Erythroblast (primary cell): Measurements from ENCODE around the gene SLC6A9.

Experiments
- DNase-seq, 2 experiments: peaks; one replicate each; lab custom pipeline; 2025; lab: John Stamatoyannopoulos, UW
- GATA1 ChIP-seq: IDR thresholded peaks from 2 replicates; pipeline ENCODE4 v1.6.1; 2011; ENCODE audit warnings: low read depth, mild to moderate bottlenecking, control low read depth, low read length, moderate library complexity
- POLR2A ChIP-seq: IDR thresholded peaks from 2 replicates; pipeline ENCODE4 v1.6.1; 2011; ENCODE audit warnings: mild to moderate bottlenecking, low read length

SLC6A9 gene

DNA sequence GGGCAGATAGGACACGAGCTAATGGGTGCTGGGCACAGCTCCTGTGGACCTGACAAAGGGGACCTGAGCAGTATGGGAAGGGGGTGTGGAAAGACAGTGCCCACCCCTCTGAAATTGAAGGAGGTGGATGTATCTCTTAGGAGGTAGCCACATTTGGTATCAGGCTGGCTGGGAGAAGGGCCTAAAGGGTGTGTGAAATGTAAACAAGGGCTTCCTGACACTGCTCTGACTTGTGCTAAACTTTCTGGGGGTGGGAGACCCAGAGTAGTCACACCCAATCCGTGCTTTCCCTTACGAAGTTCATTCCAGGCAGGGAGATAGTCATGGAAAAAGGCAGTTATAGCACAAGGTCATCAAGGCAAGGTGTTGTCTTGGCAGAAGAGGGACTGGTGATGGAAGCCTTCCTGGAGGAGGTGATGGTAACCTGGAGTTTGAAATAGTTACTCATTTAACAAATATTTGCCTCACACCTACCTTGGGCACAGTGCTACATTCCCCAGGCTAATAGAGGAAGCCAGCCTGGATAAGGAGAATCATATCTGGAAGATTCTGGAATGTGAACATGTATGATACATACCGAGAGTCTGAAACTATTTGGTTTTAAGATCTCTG, 45.2 kb downstream of the SLC6A9 start:
- TF ChIP-seq GATA1 (no peak), POLR2A (no peak)
- DNase-seq: no peak

DNA sequence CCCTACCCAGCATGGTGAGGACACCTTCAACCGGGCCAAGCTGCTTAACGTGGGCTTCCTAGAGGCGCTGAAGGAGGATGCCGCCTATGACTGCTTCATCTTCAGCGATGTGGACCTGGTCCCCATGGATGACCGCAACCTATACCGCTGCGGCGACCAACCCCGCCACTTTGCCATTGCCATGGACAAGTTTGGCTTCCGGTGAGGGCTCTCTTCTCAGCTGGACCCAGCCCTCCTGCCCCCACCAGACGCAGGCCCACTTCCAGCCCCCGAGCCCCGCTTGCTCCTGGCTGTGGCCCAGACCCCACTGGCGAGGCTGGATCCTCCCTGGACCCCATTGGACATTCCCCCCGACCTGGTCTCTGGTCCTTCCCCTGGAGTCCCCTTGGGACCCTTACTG, 46.4 kb downstream of the SLC6A9 start:
- TF ChIP-seq GATA1: no peak
- no peak for TF ChIP-seq POLR2A
- DNase-seq: no peak

GRCh38 chr1:43983253-43983899, 47.9 kb downstream of the SLC6A9 start:
- TF ChIP-seq GATA1 (no peak), POLR2A (no peak)
- no peak for DNase-seq

DNA sequence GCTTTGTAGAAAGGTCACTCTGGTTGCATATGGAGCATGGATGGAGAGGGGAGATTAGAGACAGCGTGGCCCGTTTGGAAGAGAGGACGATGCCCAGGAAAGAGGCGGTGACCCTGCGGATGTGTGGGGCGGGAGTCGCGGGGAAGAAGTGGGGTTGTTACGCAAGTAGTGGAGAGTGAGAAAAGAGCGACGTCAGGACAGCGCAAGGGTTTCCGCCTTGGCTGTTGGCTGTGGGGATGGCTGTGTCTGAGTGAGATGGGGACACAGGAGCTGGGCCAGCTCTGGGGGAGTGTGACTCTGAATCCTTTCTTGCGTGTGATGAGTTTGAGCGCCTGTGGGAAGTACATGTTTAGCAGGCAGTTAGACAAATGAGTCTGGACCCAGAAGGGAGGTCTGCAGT, 48.5 kb downstream of the SLC6A9 start:
- DNase-seq: peak in 1 of 2 experiments; percentile 27
- TF ChIP-seq POLR2A (no peak), GATA1 (no peak)

DNA sequence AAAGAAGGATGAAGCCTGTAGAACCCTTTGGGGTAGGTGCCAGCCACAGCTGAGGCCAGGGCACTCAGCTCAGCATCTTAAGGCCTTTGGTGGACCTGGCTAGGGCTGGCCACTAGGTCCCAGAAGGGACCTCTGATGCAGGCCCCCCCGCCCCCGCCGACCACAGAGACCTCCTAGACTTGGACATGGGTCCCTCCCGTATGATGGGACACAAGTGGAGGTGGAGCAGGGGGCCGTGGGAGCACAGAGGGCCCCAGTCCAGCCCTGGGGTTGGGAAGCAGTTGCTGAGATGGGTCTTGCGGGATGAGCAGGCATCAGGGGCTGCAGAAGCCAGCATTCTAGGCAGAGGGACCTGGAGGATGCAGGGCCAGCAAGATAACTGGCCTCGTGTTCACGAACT, 49.0 kb downstream of the SLC6A9 start:
- DNase-seq: no peak
- no peak for TF ChIP-seq GATA1
- TF ChIP-seq POLR2A: no peak

- TF ChIP-seq POLR2A (no peak), GATA1 (no peak)
Measured at GRCh38 chr1:43981636-43982035, 49.6 kb downstream of the SLC6A9 start.

GRCh38 chr1:43981135-43981491, 50.1 kb downstream of the SLC6A9 start:
- TF ChIP-seq POLR2A (no peak), GATA1 (no peak)
- no peak for DNase-seq

More at GRCh38 chr1:43981636-43982035, 49.6 kb downstream of the SLC6A9 start:
- DNase-seq: no peak

DNA sequence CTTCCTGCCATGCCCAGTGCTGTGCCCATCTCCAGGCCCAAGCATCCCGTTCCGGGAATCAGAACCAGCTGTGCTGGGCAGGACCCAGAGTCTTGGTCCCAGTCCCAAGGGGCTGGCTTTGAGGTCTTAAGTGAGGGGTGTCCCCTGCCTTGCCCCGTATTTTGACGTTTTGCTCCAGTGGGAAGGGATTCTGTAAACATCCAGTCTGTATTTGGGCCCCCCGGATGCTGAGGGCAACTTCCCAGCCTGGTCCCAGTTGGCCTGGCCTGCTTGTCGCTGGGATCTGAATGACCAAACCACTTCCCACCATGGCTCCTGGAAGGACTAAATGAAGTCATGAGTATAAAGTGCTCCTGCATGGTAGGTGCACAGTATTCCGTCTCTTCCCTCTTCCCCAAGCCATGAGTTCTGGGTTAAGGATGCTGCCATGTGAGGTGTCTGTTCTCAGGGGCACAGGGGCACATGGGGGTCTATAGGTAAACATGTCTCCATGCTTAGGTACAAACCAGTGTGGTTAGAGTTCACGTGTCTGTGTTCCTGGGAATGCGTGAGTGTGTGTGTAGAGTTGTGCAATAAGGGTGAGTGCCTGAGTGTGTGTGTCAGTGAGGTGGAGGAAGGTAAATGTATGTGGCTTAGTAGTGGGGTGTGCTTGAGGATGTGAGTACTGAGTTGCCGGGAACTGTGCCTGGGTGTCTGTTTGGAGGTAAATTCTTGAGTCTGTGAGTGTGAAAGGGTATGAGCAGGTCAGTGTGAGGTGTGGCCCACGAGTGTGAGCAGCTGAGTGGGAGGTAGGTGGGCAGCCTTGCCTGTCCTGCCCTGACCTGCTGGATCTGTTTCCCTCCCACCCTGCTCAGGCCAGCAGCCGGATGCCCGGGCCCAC, 50.8 kb downstream of the SLC6A9 start:
- DNase-seq: no peak
- TF ChIP-seq GATA1 (no peak), POLR2A (no peak)

DNA sequence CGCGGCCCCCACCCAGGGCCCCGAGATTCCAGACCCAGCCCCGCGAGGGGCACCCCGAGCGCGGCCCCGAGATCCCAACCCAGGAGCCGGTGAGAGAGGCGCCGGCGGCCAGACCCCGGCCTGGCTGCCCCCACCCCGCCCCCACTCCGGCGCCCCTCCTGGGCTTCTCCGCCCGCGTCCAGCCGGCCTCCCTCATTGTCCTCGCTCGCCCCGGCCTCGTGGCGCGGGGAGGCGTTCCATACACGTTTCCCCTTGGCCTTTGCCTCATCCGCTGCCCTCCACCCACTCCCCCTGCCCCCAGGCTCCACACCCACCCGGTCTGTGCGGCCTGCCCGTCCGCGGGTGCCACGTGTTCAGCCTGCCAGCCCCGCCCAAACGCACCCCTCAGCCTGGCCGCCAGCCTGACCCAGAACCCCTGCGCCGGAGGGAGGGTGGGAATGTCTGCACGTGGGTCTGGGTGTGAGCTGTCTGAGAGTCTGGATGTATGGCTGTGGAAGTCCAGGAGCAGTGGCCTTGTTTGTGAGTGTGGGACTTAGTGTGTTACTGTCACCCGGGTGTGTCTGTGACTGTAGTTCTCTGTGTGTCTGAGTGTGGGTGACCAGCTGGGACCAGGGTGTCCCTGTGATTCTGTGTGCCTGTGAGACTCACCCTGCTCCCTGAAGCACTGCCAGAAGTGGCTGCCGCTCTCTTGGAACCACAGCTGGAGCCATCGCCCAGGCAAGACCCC, 51.6 kb downstream of the SLC6A9 start:
- DNase-seq: peak; percentile 71 to 75
- TF ChIP-seq POLR2A (no peak), GATA1 (no peak)

GRCh38 chr1:43979261-43979527, 52.1 kb downstream of the SLC6A9 start:
- TF ChIP-seq POLR2A (no peak), GATA1 (no peak)
- no peak for DNase-seq

GRCh38 chr1:43978551-43979260, 52.6 kb downstream of the SLC6A9 start, which contains the start of gene B4GALT2:
Gene B4GALT2 (plus strand): TSS chr1:43979210. CDS start chr1:43981161, 1,951 bp downstream.
- peak; percentile 11 for TF ChIP-seq POLR2A
- TF ChIP-seq GATA1: no peak
- DNase-seq: peak; percentile 67 to 78

DNA sequence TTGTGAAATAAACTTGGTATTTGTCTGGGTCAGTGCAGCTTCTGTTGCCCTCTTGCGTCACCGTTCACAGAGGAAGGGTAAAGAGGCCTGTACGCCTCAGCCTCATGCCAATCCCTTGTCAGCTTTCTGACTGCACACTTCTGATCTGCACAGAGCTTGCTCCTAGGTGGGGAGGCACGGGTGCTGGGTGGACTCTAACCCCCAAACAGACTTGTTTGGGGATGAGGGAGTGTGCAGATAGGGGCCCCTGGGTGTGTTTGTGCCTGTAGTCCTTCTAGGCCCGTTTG, 53.1 kb downstream of the SLC6A9 start:
- DNase-seq: peak in 1 of 2 experiments; percentile 34
- TF ChIP-seq POLR2A (no peak), GATA1 (no peak)

- TF ChIP-seq GATA1: no peak
- TF ChIP-seq POLR2A: no peak
- no peak for DNase-seq
Measured at GRCh38 chr1:43977376-43978263, 53.6 kb downstream of the SLC6A9 start.
